Measurements from ENCODE around the gene DNAJA3.
A peak's percentile ranks its signal among the peaks of the same experiment; 100 is the strongest.

GRCh38 chr16:4402439-4403132, 23.1 kb upstream of the DNAJA3 start:
- TF ChIP-seq POLR2A (IDR thresholded peaks at IDR 0.05) (no peak), CTCF (IDR thresholded peaks at IDR 0.05) (peak; percentile 86 to 97 (median 93))

Measured in adrenal gland (tissue), 5 donors.